Measurements from ENCODE around the gene CEP95. TPM values are rescaled to one million over a fixed set of nuclear protein-coding genes. Genes with fewer than 3 reads are reported as not detected.

Gene CEP95
- total RNA-seq, 1 donor from 2014 or later = 108 TPM

- TF ChIP-seq CTCF (IDR thresholded peaks at IDR 0.05; ENCODE audit: unreplicated experiment) = no peak
- Mint-ChIP-seq H3K4me1 (ENCODE audit: low read depth) (peaks cover 36% of the 10 kb centered on the region), H3K9me3 (ENCODE audit: low read depth) (no peaks in the 10 kb centered on the region)
Measured at GRCh38 chr17:64496348-64496785, 10.4 kb upstream of the CEP95 start.

GRCh38 chr17:64496786-64497564 lies 9.8 kb upstream of the CEP95 start, which contains the start of gene POLG2:
POLG2 (minus strand) TSS chr17:64497054; CDS start chr17:64496968, 86 bp downstream.
- peak within 1 kb of the TSS; percentile 96 for H3K27ac Mint-ChIP-seq
- peaks cover 40% of the 10 kb centered on the region for H3K36me3 Mint-ChIP-seq (ENCODE audit: insufficient read depth)
- no peaks in the 10 kb centered on the region for H3K27me3 Mint-ChIP-seq
- peaks cover 37% of the 10 kb centered on the region for H3K4me1 Mint-ChIP-seq (ENCODE audit: low read depth)
- no peaks in the 10 kb centered on the region for H3K9me3 Mint-ChIP-seq (ENCODE audit: low read depth)
- DNase-seq (ENCODE audit: low spot score, unreplicated experiment) = peak; percentile 85
- peak; percentile 63 for TF ChIP-seq CTCF (IDR thresholded peaks at IDR 0.05; ENCODE audit: unreplicated experiment)
- peak within 1 kb of the TSS; percentile 94 for H3K4me3 Mint-ChIP-seq (ENCODE audit: low read depth)

More at GRCh38 chr17:64496348-64496785, 10.4 kb upstream of the CEP95 start:
- Mint-ChIP-seq H3K4me3 (ENCODE audit: low read depth) (peak overlapping the region; percentile 94), H3K27me3 (no peaks in the 10 kb centered on the region), H3K36me3 (ENCODE audit: insufficient read depth) (peaks cover 40% of the 10 kb centered on the region), H3K27ac (peak overlapping the region; percentile 96)
- no peak for DNase-seq (ENCODE audit: low spot score, unreplicated experiment)

GRCh38 chr17:64497565-64498035 lies 9.2 kb upstream of the CEP95 start:
- no peak for DNase-seq (ENCODE audit: low spot score, unreplicated experiment)
- peaks cover 41% of the 10 kb centered on the region for H3K4me1 Mint-ChIP-seq (ENCODE audit: low read depth)
- no peak for TF ChIP-seq CTCF (IDR thresholded peaks at IDR 0.05; ENCODE audit: unreplicated experiment)
- no peaks in the 10 kb centered on the region for H3K27me3 Mint-ChIP-seq
- H3K36me3 Mint-ChIP-seq (ENCODE audit: insufficient read depth) = peaks cover 43% of the 10 kb centered on the region
- peak overlapping the region; percentile 94 for H3K4me3 Mint-ChIP-seq (ENCODE audit: low read depth)
- peak overlapping the region; percentile 96 for H3K27ac Mint-ChIP-seq
- no peaks in the 10 kb centered on the region for H3K9me3 Mint-ChIP-seq (ENCODE audit: low read depth)

GRCh38 chr17:64498308-64499203 lies 8.2 kb upstream of the CEP95 start:
- no peak for TF ChIP-seq CTCF (IDR thresholded peaks at IDR 0.05; ENCODE audit: unreplicated experiment)
- Mint-ChIP-seq H3K36me3 (ENCODE audit: insufficient read depth) (peaks cover 47% of the 10 kb centered on the region), H3K9me3 (ENCODE audit: low read depth) (no peaks in the 10 kb centered on the region), H3K27me3 (no peaks in the 10 kb centered on the region), H3K4me1 (ENCODE audit: low read depth) (peaks cover 45% of the 10 kb centered on the region), H3K27ac (peak overlapping the region; percentile 96), H3K4me3 (ENCODE audit: low read depth) (peak overlapping the region; percentile 13)
- DNase-seq (ENCODE audit: low spot score, unreplicated experiment) = no peak

All from progenitor cell of endocrine pancreas (in vitro differentiated cells).